ENCODE data around the gene MARCKS. TPM values are rescaled to one million over a fixed set of nuclear protein-coding genes. Genes with fewer than 3 reads are reported as not detected.

MARCKS gene
- total and polyA plus RNA-seq, 2 of the 13 experiments (the other 11 are each of a cell fraction or from before 2014, with no cell fraction given): 30.5 to 39.5 TPM

DNA sequence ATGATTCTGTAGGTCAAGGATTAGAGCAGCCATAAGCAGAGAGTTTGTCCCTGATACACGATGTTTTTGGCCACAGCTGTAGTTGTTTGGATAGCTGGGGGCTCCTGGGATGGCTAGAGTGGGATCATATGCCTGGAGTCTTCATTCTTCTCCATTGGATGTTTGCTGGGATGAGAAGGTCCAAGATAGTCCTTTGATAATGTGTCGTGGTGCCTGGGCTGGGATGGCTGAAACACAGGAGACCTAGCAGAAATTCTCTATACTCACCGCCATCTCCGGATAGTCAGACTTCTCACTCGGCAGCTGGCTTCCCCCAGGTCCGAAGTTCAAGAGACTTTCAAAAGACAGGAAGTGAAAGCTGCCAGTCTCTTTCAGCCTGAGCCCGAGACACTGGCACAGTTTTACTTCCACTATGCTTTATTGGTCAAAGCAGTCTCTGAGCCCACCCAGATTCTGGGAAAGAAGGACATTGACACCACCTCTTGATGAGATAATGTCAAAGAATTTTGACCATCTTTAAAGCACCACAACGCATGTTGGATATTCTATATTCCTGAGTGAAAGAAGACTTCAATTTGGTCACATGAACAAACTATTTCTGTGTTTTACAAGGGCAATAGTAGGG, 16.0 kb downstream of the MARCKS start (continued):
- TF ChIP-seq PRDM10 (CRISPR knock-in tag; IDR thresholded peaks at IDR 0.05; ENCODE audit: low read depth) (0 out of 2 replicates have a peak, but pooled peaks have one; percentile 42), ZNF230 (CRISPR knock-in tag; IDR thresholded peaks at IDR 0.05) (no peak), TARDBP (CRISPR knock-in tag; IDR thresholded peaks at IDR 0.05) (peak; percentile 42; the same call in 1 of the 2 replicates), SOX5 (CRISPR knock-in tag; IDR thresholded peaks at IDR 0.05; ENCODE audit: borderline replicate concordance) (peak; percentile 40; the same call in 1 of the 2 replicates), NPAS2 (CRISPR knock-in tag; IDR thresholded peaks at IDR 0.05; ENCODE audit: borderline replicate concordance) (no peak), ZNF775 (CRISPR knock-in tag; IDR thresholded peaks at IDR 0.05; ENCODE audit: borderline replicate concordance) (0 out of 2 replicates have a peak, but pooled peaks have one; percentile 54), E2F2 (CRISPR knock-in tag; IDR thresholded peaks at IDR 0.05; ENCODE audit: borderline replicate concordance) (no peak), IKZF1 (IDR thresholded peaks at IDR 0.05) (no peak), ZSCAN29 (CRISPR knock-in tag; conservative IDR thresholded peaks at IDR 0.05) (peak; percentile 75; the same call in 1 of the 2 replicates), ZNF510 (CRISPR knock-in tag; IDR thresholded peaks at IDR 0.05; ENCODE audit: low read depth) (peak; percentile 64; the same call in 1 of the 2 replicates), MBNL3 (CRISPR knock-in tag; conservative IDR thresholded peaks at IDR 0.05) (no peak), ZKSCAN5 (CRISPR knock-in tag; IDR thresholded peaks at IDR 0.05) (no peak), HMGA1 (CRISPR knock-in tag; conservative IDR thresholded peaks at IDR 0.05) (no peak), HNF4A (CRISPR knock-in tag; IDR thresholded peaks at IDR 0.05) (peak; percentile 87), ZNF629 (CRISPR knock-in tag; conservative IDR thresholded peaks at IDR 0.05) (no peak; the same call in 1 of the 2 replicates), SALL1 (CRISPR knock-in tag; IDR thresholded peaks at IDR 0.05) (peak; percentile 75)
- TF ChIP-seq, protein P1, sequence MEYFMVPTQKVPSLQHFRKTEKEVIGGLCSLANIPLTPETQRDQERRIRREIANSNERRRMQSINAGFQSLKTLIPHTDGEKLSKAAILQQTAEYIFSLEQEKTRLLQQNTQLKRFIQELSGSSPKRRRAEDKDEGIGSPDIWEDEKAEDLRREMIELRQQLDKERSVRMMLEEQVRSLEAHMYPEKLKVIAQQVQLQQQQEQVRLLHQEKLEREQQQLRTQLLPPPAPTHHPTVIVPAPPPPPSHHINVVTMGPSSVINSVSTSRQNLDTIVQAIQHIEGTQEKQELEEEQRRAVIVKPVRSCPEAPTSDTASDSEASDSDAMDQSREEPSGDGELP (IDR thresholded peaks at IDR 0.05; ENCODE audit: borderline replicate concordance, low read depth): peak; percentile 81; the same call in 1 of the 2 replicates
- TF ChIP-seq, protein P2, sequence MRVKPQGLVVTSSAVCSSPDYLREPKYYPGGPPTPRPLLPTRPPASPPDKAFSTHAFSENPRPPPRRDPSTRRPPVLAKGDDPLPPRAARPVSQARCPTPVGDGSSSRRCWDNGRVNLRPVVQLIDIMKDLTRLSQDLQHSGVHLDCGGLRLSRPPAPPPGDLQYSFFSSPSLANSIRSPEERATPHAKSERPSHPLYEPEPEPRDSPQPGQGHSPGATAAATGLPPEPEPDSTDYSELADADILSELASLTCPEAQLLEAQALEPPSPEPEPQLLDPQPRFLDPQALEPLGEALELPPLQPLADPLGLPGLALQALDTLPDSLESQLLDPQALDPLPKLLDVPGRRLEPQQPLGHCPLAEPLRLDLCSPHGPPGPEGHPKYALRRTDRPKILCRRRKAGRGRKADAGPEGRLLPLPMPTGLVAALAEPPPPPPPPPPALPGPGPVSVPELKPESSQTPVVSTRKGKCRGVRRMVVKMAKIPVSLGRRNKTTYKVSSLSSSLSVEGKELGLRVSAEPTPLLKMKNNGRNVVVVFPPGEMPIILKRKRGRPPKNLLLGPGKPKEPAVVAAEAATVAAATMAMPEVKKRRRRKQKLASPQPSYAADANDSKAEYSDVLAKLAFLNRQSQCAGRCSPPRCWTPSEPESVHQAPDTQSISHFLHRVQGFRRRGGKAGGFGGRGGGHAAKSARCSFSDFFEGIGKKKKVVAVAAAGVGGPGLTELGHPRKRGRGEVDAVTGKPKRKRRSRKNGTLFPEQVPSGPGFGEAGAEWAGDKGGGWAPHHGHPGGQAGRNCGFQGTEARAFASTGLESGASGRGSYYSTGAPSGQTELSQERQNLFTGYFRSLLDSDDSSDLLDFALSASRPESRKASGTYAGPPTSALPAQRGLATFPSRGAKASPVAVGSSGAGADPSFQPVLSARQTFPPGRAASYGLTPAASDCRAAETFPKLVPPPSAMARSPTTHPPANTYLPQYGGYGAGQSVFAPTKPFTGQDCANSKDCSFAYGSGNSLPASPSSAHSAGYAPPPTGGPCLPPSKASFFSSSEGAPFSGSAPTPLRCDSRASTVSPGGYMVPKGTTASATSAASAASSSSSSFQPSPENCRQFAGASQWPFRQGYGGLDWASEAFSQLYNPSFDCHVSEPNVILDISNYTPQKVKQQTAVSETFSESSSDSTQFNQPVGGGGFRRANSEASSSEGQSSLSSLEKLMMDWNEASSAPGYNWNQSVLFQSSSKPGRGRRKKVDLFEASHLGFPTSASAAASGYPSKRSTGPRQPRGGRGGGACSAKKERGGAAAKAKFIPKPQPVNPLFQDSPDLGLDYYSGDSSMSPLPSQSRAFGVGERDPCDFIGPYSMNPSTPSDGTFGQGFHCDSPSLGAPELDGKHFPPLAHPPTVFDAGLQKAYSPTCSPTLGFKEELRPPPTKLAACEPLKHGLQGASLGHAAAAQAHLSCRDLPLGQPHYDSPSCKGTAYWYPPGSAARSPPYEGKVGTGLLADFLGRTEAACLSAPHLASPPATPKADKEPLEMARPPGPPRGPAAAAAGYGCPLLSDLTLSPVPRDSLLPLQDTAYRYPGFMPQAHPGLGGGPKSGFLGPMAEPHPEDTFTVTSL (CRISPR knock-in tag; IDR thresholded peaks at IDR 0.05; ENCODE audit: borderline replicate concordance): peak; percentile 57; the same call in 1 of the 2 replicates
